Activated naive CD8-positive, alpha-beta T cell treated with anti-CD3 and anti-CD28 coated beads for 36 hours (primary cell): ENCODE results near the gene KAZN. TPM values are rescaled to one million over a fixed set of nuclear protein-coding genes. Genes with fewer than 3 reads are reported as not detected.

Source experiments
- DNase-seq: peaks from one replicate; pipeline ENCODE4 v3.0.0; 2021
- H3K27ac Mint-ChIP-seq: one replicate; pipeline ENCODE4 v1.8.0; 2022; ENCODE audit warnings: mild to moderate bottlenecking, moderate library complexity, mixed read lengths
- H3K27me3 Mint-ChIP-seq: one replicate; pipeline ENCODE4 v1.8.0; 2022; ENCODE audit warnings: mild to moderate bottlenecking, mixed read lengths
- H3K36me3 Mint-ChIP-seq: one replicate; pipeline ENCODE4 v1.8.0; 2021; ENCODE audit warnings: mild to moderate bottlenecking, mixed read lengths
- H3K4me1 Mint-ChIP-seq: one replicate; pipeline ENCODE4 v1.8.0; 2021; ENCODE audit warnings: mixed read lengths
- H3K4me3 Mint-ChIP-seq: one replicate; pipeline ENCODE4 v1.8.0; 2022; ENCODE audit warnings: mild to moderate bottlenecking, moderate library complexity, mixed read lengths
- H3K9me3 Mint-ChIP-seq: one replicate; pipeline ENCODE4 v1.8.0; 2022; ENCODE audit warnings: mixed read lengths
- total RNA-seq, 2 experiments: library from RNA; stranded (reverse); gene quantifications; one replicate each; pipeline ENCODE4 v1.2.3, GENCODE V29; 2021

KAZN gene
- total RNA-seq, 2 experiments from 2014 or later: 0.74 to 1.5 TPM

- Mint-ChIP-seq H3K27me3 (peaks cover 53% of the 10 kb centered on the region), H3K27ac (no peak overlapping the region), H3K9me3 (no peaks in the 10 kb centered on the region), H3K4me3 (peak overlapping the region; percentile 12), H3K4me1 (peaks cover 20% of the 10 kb centered on the region), H3K36me3 (no peaks in the 10 kb centered on the region)
- DNase-seq: no peak
Observed at GRCh38 chr1:15154480-15155036, 556.1 kb downstream of the KAZN start.

- H3K4me1 Mint-ChIP-seq: peaks cover 20% of the 10 kb centered on the region
- H3K27ac Mint-ChIP-seq: no peak overlapping the region
- H3K4me3 Mint-ChIP-seq: no peak overlapping the region
- peaks cover 53% of the 10 kb centered on the region for H3K27me3 Mint-ChIP-seq
- H3K36me3 Mint-ChIP-seq: no peaks in the 10 kb centered on the region
- DNase-seq: no peak
- no peaks in the 10 kb centered on the region for H3K9me3 Mint-ChIP-seq
Observed at GRCh38 chr1:15155191-15155590, 556.7 kb downstream of the KAZN start.

- H3K4me3 Mint-ChIP-seq: no peak overlapping the region
- no peak overlapping the region for H3K27ac Mint-ChIP-seq
Observed at GRCh38 chr1:15155888-15156741, 557.6 kb downstream of the KAZN start.

GRCh38 chr1:15156807-15157380 lies 558.4 kb downstream of the KAZN start:
- peaks cover 47% of the 10 kb centered on the region for H3K27me3 Mint-ChIP-seq
- peaks cover 20% of the 10 kb centered on the region for H3K4me1 Mint-ChIP-seq
- no peaks in the 10 kb centered on the region for H3K9me3 Mint-ChIP-seq
- H3K27ac Mint-ChIP-seq: no peak overlapping the region
- no peak for DNase-seq
- H3K4me3 Mint-ChIP-seq: no peak overlapping the region
- no peaks in the 10 kb centered on the region for H3K36me3 Mint-ChIP-seq

More at GRCh38 chr1:15155888-15156741, 557.6 kb downstream of the KAZN start:
- DNase-seq: no peak
- Mint-ChIP-seq H3K4me1 (peaks cover 20% of the 10 kb centered on the region), H3K27me3 (peaks cover 50% of the 10 kb centered on the region), H3K9me3 (no peaks in the 10 kb centered on the region), H3K36me3 (no peaks in the 10 kb centered on the region)

GRCh38 chr1:15157524-15158399 lies 559.3 kb downstream of the KAZN start:
- Mint-ChIP-seq H3K36me3 (no peaks in the 10 kb centered on the region), H3K4me1 (peaks cover 18% of the 10 kb centered on the region), H3K4me3 (no peak overlapping the region), H3K27me3 (peaks cover 42% of the 10 kb centered on the region), H3K9me3 (no peaks in the 10 kb centered on the region), H3K27ac (no peak overlapping the region)
- DNase-seq: no peak

GRCh38 chr1:15158506-15159165 lies 560.2 kb downstream of the KAZN start:
- no peak for DNase-seq
- Mint-ChIP-seq H3K27me3 (peaks cover 42% of the 10 kb centered on the region), H3K4me1 (peaks cover 18% of the 10 kb centered on the region), H3K9me3 (no peaks in the 10 kb centered on the region), H3K27ac (no peak overlapping the region), H3K36me3 (no peaks in the 10 kb centered on the region), H3K4me3 (no peak overlapping the region)

- H3K4me3 Mint-ChIP-seq: no peak overlapping the region
- no peak for DNase-seq
- H3K36me3 Mint-ChIP-seq: no peaks in the 10 kb centered on the region
- H3K4me1 Mint-ChIP-seq: peaks cover 18% of the 10 kb centered on the region
- H3K27me3 Mint-ChIP-seq: peaks cover 42% of the 10 kb centered on the region
- H3K27ac Mint-ChIP-seq: no peak overlapping the region
- H3K9me3 Mint-ChIP-seq: no peaks in the 10 kb centered on the region
Observed at GRCh38 chr1:15159166-15159555, 560.7 kb downstream of the KAZN start.

GRCh38 chr1:15160626-15161025 lies 562.1 kb downstream of the KAZN start:
- DNase-seq: no peak
- no peaks in the 10 kb centered on the region for H3K9me3 Mint-ChIP-seq
- no peak overlapping the region for H3K27ac Mint-ChIP-seq
- no peak overlapping the region for H3K4me3 Mint-ChIP-seq
- H3K4me1 Mint-ChIP-seq: peaks cover 12% of the 10 kb centered on the region
- H3K36me3 Mint-ChIP-seq: no peaks in the 10 kb centered on the region
- peaks cover 32% of the 10 kb centered on the region for H3K27me3 Mint-ChIP-seq

- Mint-ChIP-seq H3K9me3 (no peaks in the 10 kb centered on the region), H3K27me3 (peaks cover 33% of the 10 kb centered on the region), H3K27ac (no peak overlapping the region), H3K4me3 (no peak overlapping the region), H3K36me3 (no peaks in the 10 kb centered on the region), H3K4me1 (peaks cover under 1% of the 10 kb centered on the region)
- no peak for DNase-seq
Observed at GRCh38 chr1:15167386-15167785, 568.9 kb downstream of the KAZN start.
